Stimulated activated CD4-positive, alpha-beta T cell treated with anti-CD3 and anti-CD28 coated beads, Interleukin-4, amount 100 ng/mL, for 48 hours (primary cell): ENCODE results near the gene LINC01488.
A peak's percentile ranks its signal among the peaks of the same experiment; 100 is the strongest.

Source experiments
- DNase-seq, 2 donors: peaks; one replicate each; pipeline ENCODE4 v3.0.0-alpha.2; 2020; ENCODE audit warnings: low read depth in 2 of 2

The LINC01488 gene

DNA sequence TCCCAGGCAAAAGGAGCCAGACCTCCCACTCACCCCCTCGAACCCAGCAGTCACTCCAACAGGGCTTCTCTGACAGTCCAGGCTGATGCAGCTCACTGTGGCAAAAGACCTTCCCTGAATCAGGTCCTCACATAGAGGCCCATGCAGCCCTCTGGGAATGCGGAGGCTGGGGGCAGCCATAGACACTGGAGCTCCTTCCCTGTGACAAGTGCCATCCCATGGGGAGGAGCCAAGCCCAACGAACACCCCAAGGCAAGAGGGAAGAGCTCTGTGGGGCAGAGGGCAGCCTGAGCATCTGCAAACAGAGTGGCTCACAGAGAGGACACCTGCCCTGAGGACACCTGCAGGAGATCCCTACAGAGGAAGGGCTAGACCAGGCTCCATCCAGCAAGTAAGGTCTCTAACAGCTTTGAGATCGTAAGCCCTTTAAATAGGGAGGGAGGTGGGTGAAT, at the start of gene LINC01488:
LINC01488 (plus strand) TSS at position 271 of the 452 bp plus-strand sequence.
- DNase-seq: no peak

DNA sequence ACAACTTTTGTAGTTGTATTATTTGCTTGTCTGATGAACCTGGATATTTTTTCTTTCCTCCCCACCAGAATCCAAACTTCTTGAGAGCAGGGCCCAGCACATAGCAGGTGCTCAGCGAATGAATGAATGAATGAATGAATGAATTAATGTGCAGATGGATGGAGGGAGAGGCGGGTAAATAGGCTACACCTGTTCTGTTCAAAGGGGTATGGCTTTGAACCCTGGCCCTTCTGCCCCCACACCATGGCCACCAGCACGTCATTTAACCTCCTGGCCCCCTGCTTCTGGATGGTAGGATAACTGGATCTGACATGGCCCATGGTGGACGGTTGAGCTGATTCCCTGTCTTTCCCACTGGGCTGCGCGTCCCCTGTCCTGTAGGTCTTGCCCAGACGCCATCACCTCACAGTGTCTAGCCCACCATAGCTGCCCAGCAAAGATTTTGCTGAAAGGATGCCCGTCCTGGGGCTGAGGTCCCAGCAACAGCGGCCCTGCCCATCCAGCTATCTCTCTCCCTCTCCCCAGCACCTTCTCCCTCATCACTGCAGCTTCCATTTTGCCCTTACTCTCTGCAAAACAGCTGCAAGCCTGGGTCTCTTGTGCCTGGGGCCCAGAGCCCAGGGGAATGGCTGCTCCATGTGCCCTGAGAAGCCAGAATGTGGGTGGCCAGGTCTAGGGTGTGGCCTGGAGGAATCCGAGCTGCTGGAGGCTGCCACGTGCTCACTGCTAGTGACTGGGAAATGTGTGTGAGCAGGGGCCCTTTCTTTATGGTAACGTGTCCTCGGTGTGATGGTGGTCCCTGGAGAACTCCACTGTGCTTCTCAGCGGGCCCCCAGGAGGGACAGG, 49.3 kb upstream of the LINC01488 start:
- DNase-seq: no peak

DNA sequence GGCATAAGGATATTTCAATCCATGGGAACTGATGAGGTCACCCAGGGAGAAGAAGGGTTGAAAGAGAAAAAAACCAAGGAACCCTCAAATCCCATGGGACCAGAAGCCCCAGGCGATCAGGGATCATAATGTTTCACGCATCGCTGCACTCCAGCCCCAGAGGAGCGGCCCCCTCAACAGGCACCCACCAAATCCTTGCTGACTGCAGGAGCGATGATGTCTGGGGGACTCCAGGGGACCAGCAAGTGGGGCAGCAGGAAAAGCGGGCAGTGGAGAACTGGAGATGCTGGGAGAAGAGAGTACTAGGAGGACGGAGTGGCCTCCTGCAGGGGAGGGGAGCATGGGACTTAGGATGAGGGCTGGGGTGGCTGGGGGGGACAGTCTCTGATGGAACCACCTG, 47.7 kb upstream of the LINC01488 start:
- DNase-seq: no peak

DNA sequence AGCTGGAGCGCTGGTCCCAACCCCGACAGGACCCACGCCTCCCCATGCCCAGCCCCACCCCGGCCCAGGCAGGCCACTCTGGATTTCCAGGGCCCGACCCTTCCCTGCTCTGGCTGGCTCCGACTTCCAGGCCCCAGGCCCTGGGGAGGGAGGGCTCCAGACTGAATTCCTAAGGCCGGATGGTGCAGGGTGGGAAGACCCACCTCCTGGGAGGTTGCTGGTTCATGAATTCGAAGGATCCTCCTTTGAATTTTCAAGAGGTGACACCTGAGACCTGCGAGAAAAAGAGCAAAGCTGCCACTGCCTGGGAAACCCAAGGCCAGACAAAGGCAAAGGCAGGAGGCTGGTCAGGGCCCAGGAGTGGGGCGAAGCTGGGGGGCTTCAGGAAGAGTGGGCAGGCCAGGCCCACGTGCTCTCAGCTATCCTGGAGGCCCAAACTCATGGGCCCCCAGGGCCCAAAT, 47.0 kb upstream of the LINC01488 start:
- no peak for DNase-seq

GRCh38 chr11:69435161-69435986, 46.1 kb upstream of the LINC01488 start:
- DNase-seq: no peak

DNA sequence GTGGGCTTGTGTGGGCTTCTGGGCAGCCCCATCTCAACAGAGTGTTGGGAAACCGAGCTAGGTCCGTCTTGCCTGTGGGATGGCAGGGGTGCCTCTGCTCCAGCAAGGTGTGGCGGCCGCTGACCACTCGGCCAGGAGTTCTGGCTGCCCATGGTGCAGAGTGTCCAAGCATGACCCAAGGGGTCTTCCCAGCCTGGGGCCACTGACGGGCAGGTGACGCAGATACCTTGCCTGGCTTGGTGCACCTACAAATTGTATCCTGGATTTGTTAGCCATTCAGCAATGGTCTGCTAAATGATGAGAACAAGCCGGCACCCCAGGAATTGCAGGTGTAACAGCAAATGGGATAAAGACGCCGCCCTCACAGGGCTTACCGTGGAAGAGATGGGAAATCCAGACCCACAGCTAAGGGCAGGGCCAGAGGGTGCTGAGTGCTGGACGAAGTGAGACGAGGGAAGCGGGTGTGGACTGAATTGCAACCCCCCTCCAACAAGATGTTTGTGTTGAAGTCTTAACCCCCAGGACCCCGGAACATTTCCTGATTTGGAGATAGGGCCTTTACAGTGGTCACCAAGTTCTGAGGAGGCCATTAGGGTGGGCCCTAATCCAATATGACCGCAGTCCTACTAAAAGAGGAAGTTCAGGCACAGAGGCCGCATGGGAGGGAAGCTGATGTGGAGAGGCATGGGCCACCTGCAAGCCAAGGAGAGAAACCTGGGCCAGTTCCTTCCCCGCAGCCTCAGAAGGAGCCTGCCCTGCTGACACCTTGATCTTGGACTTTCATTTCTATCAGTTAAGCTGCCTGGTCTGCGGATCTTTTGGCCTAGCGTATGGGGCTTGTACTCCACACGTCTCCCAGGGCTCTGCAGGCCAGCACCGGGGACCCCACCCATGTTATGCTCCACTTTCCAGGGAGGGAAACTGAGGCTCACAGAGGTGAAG, 45.2 kb upstream of the LINC01488 start:
- DNase-seq: no peak

DNA sequence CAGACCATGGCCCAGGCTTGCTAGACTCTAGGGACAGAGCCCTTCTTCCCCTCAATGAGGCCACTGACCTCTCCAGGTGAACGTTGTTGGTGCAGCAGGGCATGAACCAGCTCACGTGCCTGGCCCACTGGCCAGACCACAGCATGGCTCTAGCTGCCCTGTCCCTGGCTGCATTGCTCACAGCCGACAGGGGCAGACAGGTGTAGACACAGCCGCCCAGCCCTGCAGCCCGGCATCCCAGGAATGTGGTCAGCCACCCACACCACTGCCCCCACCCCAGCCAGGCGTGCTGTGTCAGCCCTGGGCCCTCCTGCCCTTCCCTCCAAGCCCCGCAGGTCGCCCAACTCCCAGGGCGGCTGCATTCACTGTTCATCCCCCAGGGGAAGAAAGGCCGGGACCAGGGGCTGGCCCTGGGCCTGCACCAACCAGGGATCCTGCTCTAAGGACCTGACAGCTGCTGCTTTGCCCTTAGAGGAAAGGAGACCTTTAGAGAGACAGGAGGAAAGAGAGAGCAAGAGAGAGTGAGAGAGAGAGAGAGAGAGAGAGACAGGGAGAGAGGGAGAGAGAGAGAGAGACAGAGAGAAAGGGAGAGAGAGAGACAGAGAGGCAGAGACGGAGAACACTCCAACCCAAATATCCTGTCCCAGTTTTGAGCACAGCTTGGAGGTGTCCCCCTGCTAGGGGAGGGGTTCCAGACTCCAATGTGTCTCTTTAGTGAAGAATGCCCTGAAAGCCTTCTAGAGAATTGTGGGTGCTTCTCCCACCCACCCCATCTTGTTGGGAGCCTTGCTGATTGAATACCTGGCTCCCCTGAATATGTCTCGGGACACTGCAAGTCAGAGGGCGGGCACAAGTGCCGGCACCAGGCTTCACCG, 44.2 kb upstream of the LINC01488 start:
- no peak for DNase-seq

DNA sequence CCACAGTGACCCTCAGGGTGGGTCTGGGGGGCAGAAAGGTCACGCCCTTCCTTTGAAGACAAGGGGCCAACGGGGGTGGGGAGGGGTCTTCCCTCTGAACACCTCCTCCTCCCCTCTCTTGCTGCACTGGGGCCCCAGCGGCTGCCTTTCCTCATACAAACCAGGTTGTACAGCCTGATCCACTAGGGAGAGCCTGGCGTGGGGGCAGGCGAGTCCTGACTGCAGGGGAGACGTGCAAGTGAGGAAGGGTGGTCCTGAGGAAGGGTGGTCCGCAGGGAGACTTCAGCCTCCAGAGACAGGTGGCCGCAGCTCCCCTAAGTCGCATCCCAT, 43.6 kb upstream of the LINC01488 start:
- DNase-seq: no peak

DNA sequence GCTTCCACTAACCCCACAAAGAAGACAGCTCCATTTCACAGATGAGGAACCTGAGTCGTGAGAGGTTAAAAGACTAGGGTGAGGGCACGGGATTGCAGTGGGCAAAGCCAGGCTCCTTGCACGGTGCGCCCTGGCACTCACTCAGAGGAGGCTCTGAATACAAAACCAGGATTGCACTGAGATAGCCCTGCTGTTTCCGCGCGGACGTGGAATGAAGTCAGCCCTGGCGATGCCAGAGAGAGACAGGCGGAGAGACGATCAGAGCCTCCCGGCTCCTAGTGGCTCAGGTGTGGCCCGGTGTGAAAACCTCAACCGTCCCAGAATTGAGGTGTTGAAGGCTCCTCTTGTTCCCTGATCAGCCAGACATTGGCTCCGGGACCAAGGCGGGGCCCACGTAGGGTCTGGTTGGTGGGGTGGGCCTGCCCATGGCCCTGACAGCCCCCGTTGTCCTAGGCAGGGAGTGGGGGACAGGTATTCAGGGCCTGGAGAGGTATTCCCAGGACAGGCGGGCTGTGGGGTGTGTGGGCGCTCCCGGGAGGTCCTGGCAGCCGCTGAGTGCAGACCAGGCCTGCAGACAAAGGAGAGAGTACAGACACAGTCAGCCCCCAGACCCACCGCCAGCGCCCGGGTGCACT, 43.1 kb upstream of the LINC01488 start:
- DNase-seq: no peak

DNA sequence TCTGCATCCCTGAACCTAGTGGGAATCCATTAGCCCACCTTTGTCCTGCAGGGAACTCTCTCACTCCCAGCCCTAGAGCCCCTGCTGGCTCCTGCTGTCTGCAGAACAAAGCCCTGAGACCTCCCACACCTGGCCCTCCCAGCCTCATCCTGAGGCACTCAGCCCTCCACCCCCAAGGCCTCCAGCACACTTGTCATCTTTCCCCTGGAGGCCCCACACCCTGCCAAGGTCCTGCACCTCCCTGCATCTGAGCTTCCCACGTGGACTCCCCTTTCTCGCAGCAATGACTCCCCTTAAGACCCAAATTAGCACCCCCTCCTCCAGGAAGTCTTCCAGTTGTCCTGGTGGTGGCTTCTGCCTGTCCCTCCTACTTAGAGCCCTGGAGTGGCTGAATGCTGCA, 42.3 kb upstream of the LINC01488 start:
- no peak for DNase-seq

- no peak for DNase-seq
Measured at GRCh38 chr11:69439651-69440464, 41.6 kb upstream of the LINC01488 start.

DNA sequence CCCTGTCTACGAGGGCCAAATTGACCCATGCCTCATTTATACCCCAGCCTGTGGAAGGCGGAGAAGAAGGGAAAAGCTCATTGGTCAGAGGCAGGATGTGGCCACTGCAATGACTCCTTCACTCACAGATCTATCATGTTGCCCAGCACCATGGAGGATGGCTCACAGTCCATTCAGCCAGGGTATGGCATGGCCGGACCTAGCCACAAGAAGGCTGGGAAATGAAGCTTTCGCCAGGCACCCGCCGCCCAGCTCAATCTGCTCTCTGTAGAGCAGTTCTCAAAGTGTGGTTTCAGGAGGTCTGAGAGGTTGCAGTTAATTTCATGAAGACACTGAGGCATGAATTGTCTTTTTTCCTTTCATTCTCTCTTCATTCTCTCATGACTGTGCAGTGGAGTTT, 40.6 kb upstream of the LINC01488 start:
- DNase-seq: no peak

GRCh38 chr11:69442012-69442806, 39.3 kb upstream of the LINC01488 start:
- no peak for DNase-seq

DNA sequence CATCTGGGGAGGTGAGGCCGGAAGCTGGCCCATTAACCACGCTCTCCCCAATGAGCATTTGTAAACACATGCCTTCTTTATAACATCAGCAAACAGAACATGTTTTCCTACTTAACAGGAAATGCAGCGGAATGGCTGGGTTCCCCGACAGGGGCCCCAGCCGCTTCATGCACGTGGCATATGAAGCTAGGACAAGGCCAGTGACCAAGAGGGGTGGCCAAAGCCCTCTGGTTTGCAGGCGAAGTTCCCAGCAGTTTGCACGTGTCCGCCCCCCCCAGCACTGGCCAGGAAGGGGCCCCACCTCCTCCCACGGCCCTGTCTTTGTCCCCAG, 38.7 kb upstream of the LINC01488 start:
- DNase-seq: no peak

DNA sequence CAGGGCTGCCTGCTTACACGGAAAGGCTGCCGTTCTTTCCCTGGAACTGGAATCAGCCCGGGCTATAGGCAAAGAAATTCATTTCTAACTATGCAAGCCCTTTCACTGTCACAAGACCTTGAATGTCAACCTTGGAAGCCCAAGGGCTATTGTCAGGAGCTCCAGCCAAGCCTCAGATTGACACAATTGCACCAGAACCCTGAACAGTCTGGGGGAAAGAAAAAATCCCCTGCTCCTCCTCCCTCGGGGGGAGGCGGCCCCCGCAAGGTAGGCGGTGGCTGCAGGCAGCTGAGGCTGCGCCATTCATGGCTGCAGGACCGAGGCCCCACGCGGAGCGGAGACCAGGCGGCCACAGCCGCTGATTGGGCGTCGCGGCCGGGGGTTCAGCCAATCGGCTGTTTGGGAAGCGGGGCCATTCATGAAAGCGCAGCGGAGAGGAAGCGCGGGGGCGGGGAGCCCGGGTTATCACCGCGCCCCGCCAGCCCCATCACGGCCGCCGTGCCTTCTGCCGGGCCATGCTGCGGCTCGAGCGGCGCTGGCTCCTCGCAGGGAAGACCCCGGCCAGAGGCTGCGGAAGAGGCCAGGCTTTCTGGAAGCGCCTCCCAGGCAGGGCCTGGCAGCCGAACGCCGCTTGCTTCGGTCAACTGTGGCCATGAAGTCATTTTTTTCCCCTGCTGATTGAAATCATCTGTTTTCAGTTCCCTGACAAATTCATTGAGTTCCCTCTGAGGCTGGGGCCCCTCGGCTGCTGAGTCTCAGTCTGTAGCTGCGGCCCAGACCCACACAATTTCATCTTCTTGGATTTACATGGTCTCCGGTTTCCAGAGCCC, 38.1 kb upstream of the LINC01488 start:
- DNase-seq: peak; percentile 69 to 73

GRCh38 chr11:69443968-69444364, 37.5 kb upstream of the LINC01488 start:
- no peak for DNase-seq

DNA sequence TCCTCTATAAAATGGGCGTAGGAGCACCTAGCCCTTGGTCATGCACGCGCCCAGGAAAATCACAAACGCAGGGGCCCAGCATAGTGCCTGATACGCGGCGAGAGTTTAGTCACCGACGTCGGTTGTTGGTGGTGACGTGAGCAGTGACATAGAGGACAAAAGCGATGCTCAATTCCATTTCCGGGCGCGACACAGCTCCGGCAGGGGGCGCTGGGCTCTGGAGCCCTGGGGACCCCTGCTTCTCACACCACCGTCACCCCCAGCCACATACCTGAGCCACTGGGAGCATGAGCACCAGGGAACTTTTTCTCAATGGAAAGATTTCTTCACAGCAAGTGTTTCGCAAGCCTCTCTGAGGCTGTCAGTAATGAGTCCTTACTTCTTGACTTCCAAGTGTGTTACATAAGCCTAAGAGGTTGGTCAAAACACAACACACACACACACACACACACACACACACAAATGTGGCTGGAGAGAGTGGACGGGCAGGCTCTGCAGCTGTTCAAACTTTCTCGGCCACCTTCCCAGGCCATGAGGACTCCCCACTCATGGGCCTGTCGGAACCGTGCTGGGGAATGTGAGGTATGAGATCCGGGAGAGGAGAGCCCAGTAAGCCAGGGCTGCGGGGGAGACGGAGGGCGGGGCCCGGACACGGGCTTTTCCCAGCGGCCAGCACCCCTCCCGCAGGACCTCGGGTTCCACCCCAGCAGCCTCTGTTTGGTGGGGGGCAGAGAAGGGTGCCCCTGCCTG, 36.9 kb upstream of the LINC01488 start:
- no peak for DNase-seq
